ELF-1 (cell line): ENCODE measurements around the gene TECTB.
"Not testable (repeated sequence)": the region's sequence is repeated elsewhere in the genome, so short reads cannot be mapped to it uniquely, and the experiment has no call there.

ENCODE experiments used
- DNase-seq: peaks from one replicate; pipeline ENCODE4 v3.0.0-alpha.2; 2016; ENCODE audit warnings: low read depth, low spot score

The TECTB gene

GRCh38 chr10:112283100-112283499, at the start of gene TECTB:
Gene TECTB (plus strand): TSS chr10:112283400. CDS start chr10:112283735, 335 bp downstream.
- no peak for DNase-seq

GRCh38 chr10:112235141-112235540, 48.1 kb upstream of the TECTB start:
- DNase-seq: no peak

GRCh38 chr10:112235920-112236319, 47.3 kb upstream of the TECTB start:
- no peak for DNase-seq

- no peak for DNase-seq
Measured at GRCh38 chr10:112236486-112236885, 46.7 kb upstream of the TECTB start.

- no peak for DNase-seq
Measured at GRCh38 chr10:112239347-112239746, 43.9 kb upstream of the TECTB start.

GRCh38 chr10:112240441-112240840, 42.8 kb upstream of the TECTB start:
- no peak for DNase-seq

GRCh38 chr10:112241651-112242341, 41.4 kb upstream of the TECTB start:
- no peak for DNase-seq

- DNase-seq: no peak
Measured at GRCh38 chr10:112242769-112243168, 40.4 kb upstream of the TECTB start.

GRCh38 chr10:112243713-112244112, 39.5 kb upstream of the TECTB start:
- DNase-seq: no peak

GRCh38 chr10:112244197-112244596, 39.0 kb upstream of the TECTB start:
- DNase-seq: no peak

- DNase-seq: no peak
Measured at GRCh38 chr10:112247791-112248190, 35.4 kb upstream of the TECTB start.

- DNase-seq: no peak
Measured at GRCh38 chr10:112248584-112249295, 34.5 kb upstream of the TECTB start.

- DNase-seq: no peak
Measured at GRCh38 chr10:112249722-112250121, 33.5 kb upstream of the TECTB start.

- DNase-seq: no peak
Measured at GRCh38 chr10:112250555-112250954, 32.6 kb upstream of the TECTB start.

- not testable (repeated sequence) for DNase-seq
Measured at GRCh38 chr10:112251238-112251637, 32.0 kb upstream of the TECTB start.

- no peak for DNase-seq
Measured at GRCh38 chr10:112258407-112258806, 24.8 kb upstream of the TECTB start.

GRCh38 chr10:112259688-112260087, 23.5 kb upstream of the TECTB start:
- DNase-seq: no peak

GRCh38 chr10:112260831-112261230, 22.4 kb upstream of the TECTB start:
- no peak for DNase-seq

- no peak for DNase-seq
Measured at GRCh38 chr10:112261281-112261822, 21.8 kb upstream of the TECTB start.

- no peak for DNase-seq
Measured at GRCh38 chr10:112262546-112262945, 20.7 kb upstream of the TECTB start.

GRCh38 chr10:112265745-112266144, 17.5 kb upstream of the TECTB start:
- no peak for DNase-seq

- DNase-seq: no peak
Measured at GRCh38 chr10:112269266-112269665, 13.9 kb upstream of the TECTB start.

- no peak for DNase-seq
Measured at GRCh38 chr10:112271982-112272381, 11.2 kb upstream of the TECTB start.
